GM12874 (cell line): ENCODE measurements around the gene GOLGA8F.
"Not testable (repeated sequence)": the region's sequence is repeated elsewhere in the genome, so short reads cannot be mapped to it uniquely, and the experiment has no call there.

ENCODE experiments used
- TF ChIP-seq, protein P1 (sequence below): IDR thresholded peaks from 2 replicates; pipeline ENCODE4 v1.5.1; 2011; ENCODE audit warnings: low read depth, mild to moderate bottlenecking, control low read depth, low read length, moderate library complexity; ENCODE audit not compliant: insufficient read depth

The GOLGA8F gene

DNA sequence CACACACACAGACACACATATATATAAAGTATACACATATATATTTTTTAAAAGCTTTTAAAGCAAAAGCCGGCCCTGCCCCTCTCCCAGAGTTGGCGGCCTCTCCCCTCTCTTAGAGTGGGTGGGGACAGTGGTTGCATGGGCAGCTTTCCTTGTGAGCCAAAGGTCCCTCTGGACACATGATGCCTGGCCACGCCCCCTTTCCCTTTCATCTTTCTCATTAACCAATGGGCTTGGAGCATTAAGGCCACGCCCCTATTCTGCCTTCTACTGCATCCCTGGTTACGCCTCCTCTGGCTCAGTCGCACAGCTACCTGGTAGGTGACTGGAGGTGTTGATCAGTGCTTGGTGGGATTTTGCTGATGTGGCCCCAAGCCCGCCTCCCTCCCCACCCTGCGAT lies at the start of gene GOLGA8F:
Gene GOLGA8F, plus strand, starts transcription at position 301 of the 400 bp plus-strand sequence. Its CDS starts 98 bp downstream, at position 399.
- TF ChIP-seq, protein P1, sequence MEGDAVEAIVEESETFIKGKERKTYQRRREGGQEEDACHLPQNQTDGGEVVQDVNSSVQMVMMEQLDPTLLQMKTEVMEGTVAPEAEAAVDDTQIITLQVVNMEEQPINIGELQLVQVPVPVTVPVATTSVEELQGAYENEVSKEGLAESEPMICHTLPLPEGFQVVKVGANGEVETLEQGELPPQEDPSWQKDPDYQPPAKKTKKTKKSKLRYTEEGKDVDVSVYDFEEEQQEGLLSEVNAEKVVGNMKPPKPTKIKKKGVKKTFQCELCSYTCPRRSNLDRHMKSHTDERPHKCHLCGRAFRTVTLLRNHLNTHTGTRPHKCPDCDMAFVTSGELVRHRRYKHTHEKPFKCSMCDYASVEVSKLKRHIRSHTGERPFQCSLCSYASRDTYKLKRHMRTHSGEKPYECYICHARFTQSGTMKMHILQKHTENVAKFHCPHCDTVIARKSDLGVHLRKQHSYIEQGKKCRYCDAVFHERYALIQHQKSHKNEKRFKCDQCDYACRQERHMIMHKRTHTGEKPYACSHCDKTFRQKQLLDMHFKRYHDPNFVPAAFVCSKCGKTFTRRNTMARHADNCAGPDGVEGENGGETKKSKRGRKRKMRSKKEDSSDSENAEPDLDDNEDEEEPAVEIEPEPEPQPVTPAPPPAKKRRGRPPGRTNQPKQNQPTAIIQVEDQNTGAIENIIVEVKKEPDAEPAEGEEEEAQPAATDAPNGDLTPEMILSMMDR = not testable (repeated sequence)

DNA sequence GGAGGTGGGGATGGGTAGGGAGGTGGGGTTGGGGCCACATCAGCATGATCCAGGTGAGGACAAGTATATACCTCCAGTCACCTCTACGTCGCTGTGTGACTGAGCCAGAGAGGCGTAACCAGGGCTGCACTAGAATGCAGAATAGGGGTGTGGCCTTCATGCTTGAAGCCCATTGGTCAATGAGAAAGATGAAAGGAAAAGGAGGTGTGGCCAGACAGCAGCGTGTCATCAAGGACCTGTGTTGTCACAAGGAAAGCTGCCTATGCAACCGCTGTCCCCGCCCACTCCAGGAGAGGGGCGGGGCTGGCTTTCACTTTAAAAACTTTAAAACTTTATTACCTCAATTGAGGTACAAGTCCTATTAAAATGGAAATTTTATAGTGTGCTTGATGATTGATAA lies 20.5 kb upstream of the GOLGA8F start, which contains the start of gene GOLGA6L24:
Gene GOLGA6L24, minus strand, starts transcription at position 101 of the 400 bp plus-strand sequence. Its CDS starts 61 bp downstream, at position 40.
- TF ChIP-seq, protein P1 = not testable (repeated sequence)
